SU-DHL-6 (cell line): ENCODE results near the gene APBA2.

ENCODE experiments used
- H2AFZ ChIP-seq: fragments of 200-600 bp; sonication (generic); 2 replicates; pipeline ENCODE4 v1.6.1; 2014; ENCODE audit warnings: low read depth, mild to moderate bottlenecking, moderate library complexity, mixed read lengths, antibody characterized with exemption, low read length; ENCODE audit not compliant: severe bottlenecking
- H3F3A ChIP-seq: fragments of 200-600 bp; shearing (Covaris generic); 2 replicates; pipeline ENCODE4 v1.6.0; 2016; ENCODE audit warnings: antibody characterized with exemption, mild to moderate bottlenecking; ENCODE audit not compliant: insufficient read depth
- H3K27ac ChIP-seq: fragments of 200-600 bp; sonication (generic); 2 replicates; pipeline ENCODE4 v1.5.1; 2016; ENCODE audit warnings: low read depth, mild to moderate bottlenecking, low read length, moderate library complexity, mixed read lengths
- H3K27me3 ChIP-seq: fragments of 200-600 bp; sonication (generic), shearing (Covaris generic); 2 replicates; pipeline ENCODE4 v1.6.0; 2014; ENCODE audit warnings: mild to moderate bottlenecking, low read length
- H3K36me3 ChIP-seq: fragments of 200-600 bp; sonication (generic); 2 replicates; pipeline ENCODE4 v1.6.1; 2014; ENCODE audit warnings: mild to moderate bottlenecking, low read length, mixed read lengths
- H3K4me2 ChIP-seq: fragments of 300-600, 200-600 bp; shearing (Covaris generic), sonication (generic); 2 replicates; pipeline ENCODE4 v1.6.0; 2014; ENCODE audit warnings: low read length, low read depth, mild to moderate bottlenecking; ENCODE audit not compliant: poor library complexity, severe bottlenecking
- H3K4me3 ChIP-seq: fragments of 200-600 bp; sonication (generic); 2 replicates; pipeline ENCODE4 v1.5.1; 2014; ENCODE audit warnings: antibody characterized with exemption, low read length, mild to moderate bottlenecking, mixed read lengths; ENCODE audit not compliant: insufficient read depth, poor library complexity, severe bottlenecking
- H3K79me2 ChIP-seq: fragments of 200-600 bp; sonication (generic); 2 replicates; pipeline ENCODE4 v1.6.1; 2014; ENCODE audit warnings: mild to moderate bottlenecking, low read length, moderate library complexity; ENCODE audit not compliant: insufficient read depth
- H3K9ac ChIP-seq: fragments of 200-600 bp; sonication (generic); 2 replicates; pipeline ENCODE4 v1.7.0; 2014; ENCODE audit warnings: mild to moderate bottlenecking, low read length
- H3K9me2 ChIP-seq: fragments of 200-600 bp; sonication (generic); replicated peaks from 2 replicates; pipeline ENCODE4 v1.6.1; 2014; ENCODE audit warnings: low read length; ENCODE audit not compliant: insufficient read depth
- H3K9me3 ChIP-seq: fragments of 200-600 bp; sonication (generic); 2 replicates; pipeline ENCODE4 v1.6.1; 2014; ENCODE audit warnings: low read length, mixed read lengths; ENCODE audit not compliant: insufficient read depth
- H4K20me1 ChIP-seq: fragments of 200-600 bp; sonication (generic); 2 replicates; pipeline ENCODE4 v1.6.1; 2014; ENCODE audit warnings: low read depth, mild to moderate bottlenecking, antibody characterized with exemption, low read length, moderate library complexity, mixed read lengths
- CTCF ChIP-seq: fragments of 200-600 bp; sonication (generic); IDR thresholded peaks from one replicate; pipeline ENCODE4 v1.5.1; 2017; ENCODE audit warnings: antibody characterized with exemption, mild to moderate bottlenecking, low read length, moderate library complexity; ENCODE audit not compliant: insufficient read depth, poor library complexity, severe bottlenecking
- EZH2phosphoT487 ChIP-seq: fragments of 200-600 bp; sonication (generic), shearing (Covaris generic); conservative IDR thresholded peaks from 2 replicates; pipeline ENCODE4 v1.6.1; 2018; ENCODE audit warnings: mild to moderate bottlenecking, antibody characterized with exemption, low read length, moderate library complexity, mixed read lengths

The APBA2 gene

GRCh38 chr15:29109762-29110161 is 224.0 kb downstream of the APBA2 start:
- no peaks in the 10 kb centered on the region for H3K79me2 ChIP-seq
- H3F3A ChIP-seq: no peaks in the 10 kb centered on the region
- no peak overlapping the region for H3K4me2 ChIP-seq
- no peak for TF ChIP-seq EZH2phosphoT487
- TF ChIP-seq CTCF: no peak
- no peak overlapping the region for H3K9ac ChIP-seq
- no peak overlapping the region for H2AFZ ChIP-seq
- H3K4me3 ChIP-seq: no peak overlapping the region
- H4K20me1 ChIP-seq: no peaks in the 10 kb centered on the region
- no peaks in the 10 kb centered on the region for H3K9me2 ChIP-seq
- no peak overlapping the region for H3K27ac ChIP-seq
- no peaks in the 10 kb centered on the region for H3K9me3 ChIP-seq
- H3K36me3 ChIP-seq: no peaks in the 10 kb centered on the region
- H3K27me3 ChIP-seq: no peaks in the 10 kb centered on the region

GRCh38 chr15:29110176-29110575 is 224.4 kb downstream of the APBA2 start:
- Histone ChIP-seq H3K9ac (no peak overlapping the region), H3K9me2 (no peaks in the 10 kb centered on the region), H3K79me2 (no peaks in the 10 kb centered on the region), H3K27ac (no peak overlapping the region), H4K20me1 (no peaks in the 10 kb centered on the region), H3K4me3 (no peak overlapping the region), H3K36me3 (no peaks in the 10 kb centered on the region), H3K27me3 (no peaks in the 10 kb centered on the region), H2AFZ (no peak overlapping the region), H3K4me2 (no peak overlapping the region), H3F3A (no peaks in the 10 kb centered on the region), H3K9me3 (no peaks in the 10 kb centered on the region)
- TF ChIP-seq EZH2phosphoT487: no peak

GRCh38 chr15:29110733-29111132 is 225.0 kb downstream of the APBA2 start:
- TF ChIP-seq EZH2phosphoT487 (no peak), CTCF (no peak)

GRCh38 chr15:29111705-29112281 is 226.0 kb downstream of the APBA2 start:
- H4K20me1 ChIP-seq: no peaks in the 10 kb centered on the region
- no peak for TF ChIP-seq CTCF
- no peak for TF ChIP-seq EZH2phosphoT487
- no peaks in the 10 kb centered on the region for H3F3A ChIP-seq
- H3K36me3 ChIP-seq: no peaks in the 10 kb centered on the region
- no peak overlapping the region for H2AFZ ChIP-seq
- no peaks in the 10 kb centered on the region for H3K27me3 ChIP-seq
- no peak overlapping the region for H3K4me3 ChIP-seq
- no peaks in the 10 kb centered on the region for H3K9me3 ChIP-seq
- no peak overlapping the region for H3K27ac ChIP-seq
- H3K9ac ChIP-seq: no peak overlapping the region
- H3K4me2 ChIP-seq: no peak overlapping the region
- no peaks in the 10 kb centered on the region for H3K79me2 ChIP-seq
- no peaks in the 10 kb centered on the region for H3K9me2 ChIP-seq

More at GRCh38 chr15:29110733-29111132, 225.0 kb downstream of the APBA2 start:
- no peaks in the 10 kb centered on the region for H4K20me1 ChIP-seq
- no peaks in the 10 kb centered on the region for H3K36me3 ChIP-seq
- H3K4me2 ChIP-seq: no peak overlapping the region
- no peak overlapping the region for H3K4me3 ChIP-seq
- H3K79me2 ChIP-seq: no peaks in the 10 kb centered on the region
- H3K27me3 ChIP-seq: no peaks in the 10 kb centered on the region
- H3K9me2 ChIP-seq: no peaks in the 10 kb centered on the region
- no peak overlapping the region for H3K27ac ChIP-seq
- H3K9me3 ChIP-seq: no peaks in the 10 kb centered on the region
- no peak overlapping the region for H3K9ac ChIP-seq
- H3F3A ChIP-seq: no peaks in the 10 kb centered on the region
- H2AFZ ChIP-seq: no peak overlapping the region
